HG03460 (cell line): ENCODE measurements around the gene FGG.
"Not testable (repeated sequence)": the region's sequence is repeated elsewhere in the genome, so short reads cannot be mapped to it uniquely, and the experiment has no call there.

ENCODE experiments used
- ATAC-seq: cut with Tn5 transposase; IDR thresholded peaks from one replicate; pipeline ENCODE4 v1.9.1; 2021; ENCODE audit not compliant: unreplicated experiment

The FGG gene

DNA sequence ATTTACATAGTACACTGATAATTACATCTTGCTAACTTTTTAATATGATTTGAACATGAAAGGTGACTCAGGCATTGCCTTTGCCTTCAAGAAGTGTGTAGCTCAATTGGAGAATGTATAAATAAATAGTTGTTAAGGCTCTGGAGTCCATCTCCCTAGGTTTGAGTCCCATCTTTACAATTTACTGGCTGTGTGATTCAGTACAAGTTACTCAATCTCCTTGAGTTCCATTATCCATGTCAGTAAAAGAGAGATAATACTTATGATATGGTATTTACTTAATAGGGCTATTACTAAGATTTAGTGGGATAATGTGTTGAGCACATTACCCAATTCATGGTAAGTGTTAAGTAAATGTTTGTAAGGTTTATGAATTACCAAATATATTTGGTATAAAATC, 1.9 kb upstream of the FGG start:
- no peak for ATAC-seq

DNA sequence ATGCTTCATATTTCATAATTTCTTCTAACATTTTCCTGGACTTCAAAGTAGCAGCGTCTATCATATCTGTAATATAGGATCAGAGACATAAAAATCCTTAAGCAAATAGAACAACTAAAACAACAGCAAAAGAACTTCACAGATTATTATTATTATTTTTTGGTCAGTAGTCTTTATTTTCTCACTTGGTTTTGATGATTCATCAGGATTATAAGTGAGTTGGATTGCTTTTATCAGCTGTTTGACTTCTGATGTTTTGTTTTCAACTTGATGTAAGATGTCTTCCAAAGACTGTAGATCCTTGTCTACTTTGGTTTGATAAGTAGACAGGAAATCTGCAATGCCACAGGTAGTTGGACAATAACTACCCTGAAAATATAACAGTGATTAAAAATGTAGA, 623 bp downstream of the FGG start:
- ATAC-seq: no peak

DNA sequence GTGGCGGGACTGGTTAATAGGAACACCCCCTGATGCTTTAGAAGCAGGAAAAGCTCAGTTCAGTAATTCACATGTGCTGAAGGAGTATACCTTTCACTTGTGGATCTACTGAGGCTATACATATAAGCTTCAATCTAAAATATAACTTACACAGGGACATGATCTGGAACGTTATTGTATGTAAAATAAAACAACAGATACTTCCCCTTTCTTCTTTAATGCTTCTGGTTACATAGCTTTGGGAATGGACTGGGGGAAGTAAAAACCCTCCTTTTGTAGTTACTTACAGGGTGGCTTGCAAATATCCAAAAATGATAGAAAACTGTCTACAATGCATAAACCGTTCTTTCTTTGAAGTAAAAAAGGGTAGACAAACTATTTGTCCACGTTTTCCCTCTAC, 1.9 kb downstream of the FGG start:
- ATAC-seq: no peak

DNA sequence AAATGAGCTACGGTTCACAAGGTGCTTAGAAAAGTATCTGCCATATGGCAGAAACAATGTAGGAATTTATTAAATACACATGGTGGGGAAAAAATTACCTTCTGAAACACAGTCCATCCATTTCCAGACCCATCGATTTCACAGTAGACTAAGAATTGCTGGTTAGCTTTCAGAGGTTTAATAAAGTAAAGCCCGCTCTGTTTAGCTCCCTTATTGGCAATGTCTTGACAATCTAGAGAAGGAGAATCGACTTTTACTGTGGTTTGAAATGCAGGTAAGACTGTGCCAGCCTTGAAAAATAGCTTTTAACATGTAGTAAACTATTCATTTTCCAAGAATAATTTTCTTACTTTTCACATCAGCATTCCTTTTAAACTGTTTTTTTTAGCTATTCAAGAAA, 2.9 kb downstream of the FGG start:
- ATAC-seq: no peak

DNA sequence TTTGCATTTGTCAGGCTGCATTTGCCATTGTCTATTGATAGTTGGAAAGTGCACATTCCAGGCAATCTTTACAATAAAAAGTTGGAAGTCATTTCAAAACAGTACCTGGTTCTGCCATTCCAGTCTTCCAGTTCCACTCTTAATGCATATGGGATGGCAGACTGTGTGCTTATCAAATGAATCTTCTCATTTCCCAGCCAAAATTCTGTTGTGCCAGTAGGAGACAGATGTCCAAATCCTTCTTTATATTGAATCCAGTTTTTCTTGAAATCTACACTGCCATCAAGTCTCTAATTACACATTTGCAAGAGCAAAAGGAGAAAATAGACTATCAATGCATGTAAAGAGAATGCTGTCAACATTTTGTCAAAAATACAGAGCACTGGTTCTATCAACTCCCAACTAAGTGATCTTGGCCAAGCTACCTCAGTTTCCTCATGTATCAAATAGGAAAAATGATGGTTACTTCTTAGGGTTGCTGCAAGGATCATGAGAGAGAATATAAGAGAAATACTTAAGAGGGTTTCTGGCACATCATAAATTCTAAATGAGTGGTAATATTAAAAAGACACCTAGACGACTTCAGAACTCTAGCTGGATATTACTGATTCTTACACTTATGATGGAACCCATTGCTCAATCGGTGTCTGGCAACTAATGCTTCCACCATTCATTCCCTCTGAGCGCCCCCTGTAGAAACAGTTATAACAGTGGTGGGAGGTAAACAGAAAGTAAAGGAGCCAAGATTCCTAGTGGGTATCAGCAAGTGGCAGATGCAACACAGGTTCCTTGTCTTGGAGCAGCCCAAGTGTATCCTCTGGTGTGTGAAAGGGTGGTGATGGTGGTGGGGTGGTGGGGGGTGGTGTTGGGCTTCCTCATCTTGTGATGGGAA, 3.8 kb downstream of the FGG start:
- no peak for ATAC-seq

DNA sequence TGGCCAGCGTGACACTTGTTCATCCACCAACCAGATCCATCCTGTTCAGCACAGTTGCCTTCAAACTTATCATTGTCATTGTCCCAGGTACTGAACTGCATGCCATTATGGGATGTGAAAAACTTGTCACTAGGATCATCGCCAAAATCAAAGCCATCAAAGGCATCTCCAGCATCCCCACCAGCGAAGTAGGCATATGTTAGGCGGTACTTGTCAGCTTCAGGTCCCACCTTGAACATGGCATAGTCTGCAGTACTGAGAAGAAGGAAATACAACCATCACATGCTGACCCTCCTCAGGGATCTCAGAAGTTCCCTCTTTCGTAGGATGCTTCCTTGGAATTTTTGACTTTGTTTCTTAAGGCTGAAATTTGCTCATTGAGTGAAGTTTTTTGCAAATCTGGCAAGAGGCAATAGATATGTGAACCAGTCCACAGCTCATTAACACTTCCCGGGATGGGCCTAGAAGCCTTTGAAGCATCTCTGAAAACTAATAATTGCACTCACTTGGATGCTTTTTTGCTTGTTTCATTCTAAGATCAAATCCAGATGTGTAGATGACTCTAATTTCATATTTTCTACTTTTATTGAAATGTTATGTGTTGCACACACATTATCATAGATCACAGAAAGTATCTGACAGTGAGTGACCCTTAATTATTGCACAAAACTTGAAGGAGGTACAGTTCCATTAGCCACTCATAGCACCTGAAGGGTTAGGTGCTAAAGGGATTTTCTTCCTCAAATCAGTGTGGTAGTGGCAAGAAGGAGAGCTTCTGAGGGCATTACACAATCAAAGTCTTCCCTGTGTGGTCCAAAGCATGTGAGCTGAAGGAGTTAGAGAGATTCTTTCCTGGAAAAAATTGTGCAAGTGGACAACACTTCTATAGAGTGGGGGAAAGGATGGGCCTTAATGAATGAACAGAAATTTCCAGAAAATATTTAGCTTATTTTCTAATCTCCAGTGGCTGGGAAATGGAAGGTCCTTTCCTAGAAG, 5.4 kb downstream of the FGG start:
- no peak for ATAC-seq

DNA sequence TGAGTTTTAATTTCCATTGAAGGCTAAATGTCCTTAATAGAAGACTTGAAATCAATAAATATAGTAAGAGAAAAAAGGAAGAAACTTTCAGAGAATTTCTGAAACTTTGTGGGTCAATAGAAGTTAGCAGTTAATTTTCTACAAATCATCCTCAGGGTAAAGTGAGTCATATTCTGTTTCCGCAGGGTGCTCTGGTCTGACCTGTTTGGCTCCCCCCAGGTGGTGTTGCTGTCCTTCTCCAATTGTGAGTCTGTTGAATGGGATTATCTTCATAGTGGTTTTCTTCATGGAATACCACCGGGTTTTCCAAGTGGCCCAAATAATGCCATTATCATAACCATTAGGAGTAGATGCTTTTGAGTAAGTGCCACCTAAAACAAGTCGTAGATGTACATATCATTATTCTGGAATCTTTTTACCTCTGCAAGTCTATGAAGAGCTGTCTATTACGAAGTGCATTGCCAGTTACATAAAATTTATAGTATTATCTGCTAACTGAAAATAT, 7.7 kb downstream of the FGG start:
- no peak for ATAC-seq

DNA sequence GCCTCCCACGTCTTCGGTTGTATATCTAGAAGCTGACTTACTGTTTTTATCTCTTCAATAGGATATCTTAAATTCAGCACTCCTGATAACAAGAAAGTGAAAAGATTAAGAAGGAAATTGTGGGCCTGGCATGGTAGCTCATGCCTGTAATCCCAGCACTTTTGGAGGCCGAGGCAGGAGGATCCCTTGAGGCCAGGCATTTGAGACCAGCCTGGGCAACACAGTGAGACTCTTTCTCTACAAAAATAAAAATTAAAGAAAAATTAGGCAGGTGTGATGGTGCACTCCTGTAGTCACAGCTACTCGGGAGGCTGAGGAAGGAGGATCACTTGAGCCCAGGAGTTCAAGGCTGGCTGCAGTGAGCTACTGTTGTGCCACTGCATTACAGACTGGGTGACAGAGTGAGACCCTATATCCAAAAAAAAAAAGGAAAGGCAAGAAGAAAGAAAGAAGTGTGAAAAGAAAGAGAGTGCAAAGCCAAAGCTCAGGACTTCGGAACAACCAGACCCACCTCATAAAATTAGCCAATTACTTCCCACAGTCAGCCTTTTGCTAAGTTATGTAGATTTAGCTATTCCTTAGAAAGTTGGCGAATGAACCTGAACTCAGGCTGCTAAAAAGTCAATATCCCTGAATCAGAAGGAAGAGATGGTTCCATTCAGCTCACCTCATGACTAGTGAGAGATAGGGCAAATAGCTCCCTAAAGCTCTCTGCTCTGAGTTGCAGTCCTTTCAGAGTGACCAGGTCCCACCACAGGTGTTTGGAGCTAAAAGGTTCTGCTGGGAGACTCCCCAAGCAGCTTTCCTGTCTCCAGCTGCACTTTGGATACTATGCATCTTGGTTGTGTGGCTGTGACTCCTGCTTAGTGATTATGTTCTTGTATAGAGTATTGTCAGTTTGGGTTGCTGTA, 9.2 kb downstream of the FGG start:
- ATAC-seq: no peak

DNA sequence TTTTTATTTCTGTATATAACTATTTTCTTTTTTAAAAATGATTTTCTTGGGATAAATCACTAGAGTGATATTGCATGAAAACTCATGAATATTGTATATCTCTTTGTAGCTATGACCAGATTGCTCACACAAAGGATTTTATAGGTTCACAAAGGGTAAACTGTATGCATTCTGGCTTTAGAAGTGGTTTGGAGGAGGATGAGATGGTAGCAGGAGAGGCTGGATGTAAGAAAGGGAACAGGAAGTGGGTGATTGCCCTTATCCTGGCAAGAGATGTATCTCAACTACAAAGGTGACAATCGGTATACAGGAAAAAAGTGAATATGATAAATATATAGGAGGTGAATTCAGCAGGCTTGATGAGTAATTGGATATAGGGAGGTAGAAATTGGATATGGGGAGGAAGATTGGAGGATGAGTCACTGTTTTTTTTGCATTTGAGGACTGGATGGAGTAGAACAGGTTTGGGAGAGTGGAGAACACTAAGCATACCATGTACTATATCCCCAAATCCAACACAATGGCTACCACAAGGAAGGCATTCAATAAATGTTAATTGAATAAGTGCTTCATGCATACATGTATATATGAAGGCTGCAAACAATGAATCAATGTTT, 9.9 kb downstream of the FGG start:
- no peak for ATAC-seq

DNA sequence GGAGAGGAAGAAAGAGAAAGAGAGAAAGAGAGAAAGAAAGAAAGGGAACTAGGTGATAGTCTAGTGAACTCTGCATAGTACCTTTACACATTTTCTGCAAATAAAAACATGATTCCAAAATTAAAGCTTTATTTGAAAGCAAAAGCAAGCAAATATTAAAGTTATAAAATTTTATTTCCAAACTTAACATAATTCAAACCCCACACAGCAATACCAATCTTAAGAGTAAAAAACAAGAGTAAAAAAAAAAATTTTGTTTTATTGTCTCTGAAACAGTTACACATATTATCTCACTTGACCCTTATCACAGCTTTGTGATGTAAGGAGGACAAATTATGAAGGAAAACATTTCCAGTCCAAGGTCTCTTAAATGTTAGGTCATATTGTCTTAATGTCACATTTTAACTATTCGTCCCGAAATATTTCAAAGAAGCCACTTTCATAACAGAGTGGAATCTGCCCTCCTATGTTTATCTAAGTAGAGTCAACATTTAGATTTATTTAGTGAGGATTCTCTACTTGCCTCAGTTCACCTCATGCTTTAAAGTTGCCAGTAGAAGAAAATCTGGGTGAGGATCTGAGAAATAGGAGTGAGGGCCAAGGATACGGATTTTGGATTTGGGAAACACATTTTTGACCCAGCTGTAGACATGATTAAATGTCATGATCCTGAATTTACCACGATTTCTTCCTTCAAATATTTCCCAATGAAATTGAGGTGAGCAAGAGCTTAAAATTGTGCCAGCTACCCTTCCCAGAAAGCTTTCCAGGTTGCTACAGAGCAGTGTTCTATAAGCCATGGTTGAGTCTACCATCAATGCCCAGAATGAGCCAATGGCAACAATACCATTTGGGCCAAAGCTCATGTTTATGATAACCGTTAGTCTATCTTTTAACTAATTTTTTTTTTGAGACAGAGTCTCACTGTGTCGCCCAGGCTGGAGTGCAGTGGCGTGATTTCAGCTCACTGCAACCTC, 14.4 kb downstream of the FGG start:
- no peak for ATAC-seq

DNA sequence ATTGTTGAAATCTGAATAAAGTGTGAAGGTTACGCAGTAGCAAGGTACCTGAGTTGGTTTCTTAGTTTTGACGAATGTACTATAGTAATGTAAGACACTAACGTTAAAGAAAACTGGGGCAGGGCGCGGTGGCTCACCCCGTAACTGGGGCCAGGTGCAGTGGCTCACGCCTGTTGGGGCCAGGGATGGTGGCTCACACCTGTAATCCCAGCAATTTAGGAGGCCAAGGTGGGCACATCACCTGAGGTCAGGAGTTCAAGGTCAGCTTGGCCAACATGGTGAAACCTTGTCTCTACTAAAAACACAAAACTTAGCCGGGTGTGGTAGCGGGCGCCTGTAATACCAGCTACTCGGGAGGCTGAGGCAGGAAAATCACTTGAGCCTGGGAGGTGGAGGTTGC, 15.2 kb downstream of the FGG start:
- not testable (repeated sequence) for ATAC-seq

DNA sequence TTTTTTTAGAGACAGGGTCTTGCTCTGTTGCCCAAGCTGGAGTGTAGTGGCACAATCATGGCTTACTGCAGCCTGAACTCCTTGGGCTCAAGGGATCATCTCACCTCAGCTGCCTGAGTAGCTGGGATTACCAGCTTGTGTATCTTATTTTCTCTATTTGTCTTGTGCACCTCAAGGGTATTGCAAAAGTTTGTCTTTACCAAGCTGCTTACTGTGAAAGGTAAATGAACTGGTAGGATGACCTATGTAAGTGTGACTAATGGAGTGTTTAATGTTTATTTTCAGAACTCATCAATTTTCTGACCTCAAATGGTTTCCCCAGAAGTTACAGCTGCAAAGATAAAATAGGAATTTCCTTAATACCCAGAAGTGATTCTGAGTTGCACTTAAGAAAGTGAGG, 16.6 kb downstream of the FGG start:
- ATAC-seq: no peak

DNA sequence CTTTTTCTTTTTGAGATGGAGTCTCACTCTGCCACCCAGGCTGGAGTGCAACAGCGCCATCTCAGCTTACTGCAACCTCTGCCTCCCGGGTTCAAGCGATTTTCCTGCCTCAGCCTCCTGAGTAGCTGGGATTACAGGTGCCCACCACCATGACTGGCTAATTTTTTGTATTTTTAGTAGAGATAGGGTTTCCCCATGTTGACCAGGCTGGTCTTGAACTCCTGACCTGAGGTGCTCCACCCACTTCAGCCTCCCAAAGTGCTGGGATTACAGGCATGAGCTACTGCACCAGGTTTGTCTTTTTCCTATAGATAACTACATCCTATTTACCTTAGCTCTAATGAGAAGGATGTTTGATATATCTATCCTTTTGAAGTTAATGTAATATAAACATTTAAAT, 18.1 kb downstream of the FGG start:
- ATAC-seq: not testable (repeated sequence)

DNA sequence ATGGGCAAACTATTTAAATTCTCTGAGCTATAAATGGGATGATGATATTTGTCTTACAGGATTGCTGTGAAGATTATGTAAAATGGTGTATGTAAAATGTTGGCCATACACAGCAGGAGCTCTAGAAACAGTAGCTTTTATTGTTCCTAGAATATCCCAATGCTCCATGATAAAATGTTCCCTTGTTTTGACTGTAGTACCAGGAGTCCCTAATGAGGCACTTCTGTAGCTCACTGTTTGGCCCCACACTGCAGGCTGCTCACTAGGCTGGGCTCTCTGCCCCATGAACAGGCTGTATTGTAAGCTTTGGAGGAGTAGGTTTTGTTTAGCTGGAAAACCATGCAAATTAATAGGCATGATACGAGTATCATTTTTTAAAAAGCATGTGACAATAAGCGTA, 18.6 kb downstream of the FGG start:
- ATAC-seq: no peak

DNA sequence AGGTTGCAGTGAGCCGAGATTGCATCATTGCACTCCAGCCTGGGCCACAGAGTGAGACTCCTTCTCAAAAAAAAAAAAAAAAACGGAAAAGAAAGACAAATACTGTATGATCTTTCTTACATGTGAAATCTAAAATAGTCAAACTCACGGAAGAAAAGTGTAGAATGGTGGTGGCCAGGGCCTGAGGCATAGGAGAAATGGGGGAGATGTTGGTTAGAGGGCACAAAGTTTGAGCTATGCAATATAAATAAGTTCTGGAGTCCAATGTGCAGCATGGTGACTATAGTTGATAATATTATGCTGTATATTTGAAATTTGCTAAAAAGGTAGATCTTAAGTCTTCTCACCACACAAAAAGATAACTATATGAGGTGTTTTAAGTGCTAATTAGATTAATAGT, 20.6 kb downstream of the FGG start:
- no peak for ATAC-seq

DNA sequence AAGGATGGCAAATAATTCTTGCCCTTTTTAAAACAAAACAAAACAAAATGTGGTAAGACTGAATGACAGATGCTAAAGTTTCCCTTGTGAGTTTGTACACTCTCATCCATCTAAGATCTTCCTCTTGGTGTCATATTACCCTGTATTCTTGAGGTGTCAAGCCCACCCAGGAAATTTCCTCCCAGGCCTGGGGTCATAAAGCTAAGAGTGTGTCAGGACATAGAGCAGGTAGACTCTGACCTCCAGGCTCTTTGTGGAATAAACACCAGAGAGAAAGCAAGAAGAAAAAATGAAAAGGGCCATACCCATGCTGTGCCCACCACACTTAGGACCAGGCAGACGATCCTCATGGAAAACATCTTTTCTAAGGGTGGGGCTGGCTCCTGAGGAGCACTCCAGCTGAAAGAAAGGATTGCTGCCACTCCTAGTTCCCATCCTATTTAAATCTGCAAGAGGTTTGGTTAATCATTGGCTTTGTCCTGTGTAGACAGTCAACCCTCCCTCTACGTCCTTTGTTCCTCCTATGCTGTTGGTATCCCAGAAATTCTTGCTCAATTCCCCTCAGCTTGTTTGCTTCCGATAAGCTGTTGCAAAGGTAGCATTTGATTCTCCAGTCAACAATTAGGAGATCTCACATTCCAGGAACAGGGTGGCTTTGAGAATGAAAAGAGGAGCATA, 22.0 kb downstream of the FGG start, which contains the start of gene FGA:
Gene FGA (minus strand): TSS at position 414 of the 678 bp plus-strand sequence. CDS start 55 bp downstream, at position 359.
- no peak for ATAC-seq

DNA sequence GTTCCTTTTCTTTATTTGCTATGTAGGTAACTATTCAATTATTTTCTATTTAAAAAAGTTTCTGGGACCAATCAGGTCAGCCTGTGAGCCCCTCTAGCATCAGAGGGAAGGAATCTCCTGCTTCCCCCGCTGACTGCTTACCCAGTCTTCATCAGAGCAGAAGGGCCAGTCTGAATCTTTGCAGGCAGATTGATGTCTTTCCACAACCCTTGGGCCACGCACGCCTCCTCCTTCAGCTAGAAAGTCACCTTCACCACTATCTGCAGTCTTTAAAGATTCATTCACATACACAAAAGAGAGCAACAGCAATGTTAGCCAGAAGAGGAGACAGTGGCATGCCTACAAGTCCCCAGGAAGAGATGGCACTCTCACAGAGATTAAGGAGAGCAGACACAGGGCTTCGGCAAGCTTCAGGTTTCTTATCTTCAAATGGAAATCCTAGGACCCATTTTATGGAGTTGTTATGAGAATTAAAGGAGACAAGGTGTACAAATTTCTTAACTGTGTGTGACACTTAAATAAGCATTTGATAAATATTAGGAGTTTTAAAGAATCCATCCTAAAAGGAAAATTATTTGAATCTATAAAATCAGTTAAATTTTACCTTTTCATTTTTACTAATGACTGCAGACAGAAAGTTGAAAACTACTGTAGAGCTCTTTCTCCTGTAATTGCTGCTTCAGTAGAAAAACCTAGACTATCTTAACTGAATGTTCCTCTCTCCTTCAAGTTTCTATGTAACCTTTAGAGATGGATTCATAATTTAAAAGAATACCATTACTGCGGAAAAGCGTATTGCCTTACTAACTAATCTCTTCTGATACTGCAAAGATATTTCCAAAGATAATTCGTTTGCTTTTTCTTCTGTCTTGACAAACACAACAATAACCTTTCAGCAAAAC, 22.9 kb downstream of the FGG start:
- no peak for ATAC-seq
